ENCODE measurements around the gene PA2G4.
A peak's percentile ranks its signal among the peaks of the same experiment; 100 is the strongest.
"Not testable (repeated sequence)": the region's sequence is repeated elsewhere in the genome, so short reads cannot be mapped to it uniquely, and the experiment has no call there.

Gene PA2G4

GRCh38 chr12:56101045-56101444 lies 3.3 kb upstream of the PA2G4 start:
- DNase-seq = no peak

GRCh38 chr12:56102683-56103065 lies 1.7 kb upstream of the PA2G4 start:
- no peak for DNase-seq

- DNase-seq = no peak
Measured at GRCh38 chr12:56103066-56103711, 1.2 kb upstream of the PA2G4 start.

GRCh38 chr12:56103823-56104108 lies 593 bp upstream of the PA2G4 start:
- DNase-seq = no peak

- peak in 1 of 2 donors; percentile 24 for DNase-seq
Measured at GRCh38 chr12:56104815-56105608, 653 bp downstream of the PA2G4 start.

- no peak for DNase-seq
Measured at GRCh38 chr12:56105609-56105902, 1.2 kb downstream of the PA2G4 start.

- DNase-seq = no peak
Measured at GRCh38 chr12:56107242-56107641, 2.9 kb downstream of the PA2G4 start.

GRCh38 chr12:56110571-56110970 lies 6.2 kb downstream of the PA2G4 start:
- no peak for DNase-seq

- DNase-seq = no peak
Measured at GRCh38 chr12:56114084-56114483, 9.7 kb downstream of the PA2G4 start.

GRCh38 chr12:56115329-56115728 lies 11.0 kb downstream of the PA2G4 start:
- DNase-seq = no peak

- DNase-seq = peak; percentile 92 to 95
Measured at GRCh38 chr12:56116267-56117081, 12.1 kb downstream of the PA2G4 start, which contains the start of gene RPL41. RPL41 (plus strand) TSS chr12:56116633.

- DNase-seq = not testable (repeated sequence)
Measured at GRCh38 chr12:56117082-56117706, 12.8 kb downstream of the PA2G4 start.

GRCh38 chr12:56117778-56118687 lies 13.7 kb downstream of the PA2G4 start, which contains the start of gene ZC3H10:
ZC3H10 (plus strand) TSS chr12:56118266; CDS start chr12:56120563, 2,297 bp downstream.
- DNase-seq = peak; percentile 95 to 97

- DNase-seq = no peak
Measured at GRCh38 chr12:56118688-56119357, 14.5 kb downstream of the PA2G4 start.

- DNase-seq = peak; percentile 64 to 67
Measured at GRCh38 chr12:56119361-56119796, 15.0 kb downstream of the PA2G4 start.

GRCh38 chr12:56120158-56120846 lies 15.9 kb downstream of the PA2G4 start:
- DNase-seq = no peak

GRCh38 chr12:56121204-56121870 lies 17.0 kb downstream of the PA2G4 start:
- DNase-seq = no peak

GRCh38 chr12:56122637-56123036 lies 18.3 kb downstream of the PA2G4 start:
- no peak for DNase-seq

- no peak for DNase-seq
Measured at GRCh38 chr12:56124133-56124532, 19.8 kb downstream of the PA2G4 start.

- no peak for DNase-seq
Measured at GRCh38 chr12:56126732-56127239, 22.4 kb downstream of the PA2G4 start.

Measured in activated CD4-positive, alpha-beta T cell treated with anti-CD3 and anti-CD28 coated beads for 4 hours (primary cell).